Measurements from ENCODE around the gene PACSIN3.

- TF ChIP-seq CTCF (IDR thresholded peaks at IDR 0.05 in 4 of 5, conservative IDR thresholded peaks at IDR 0.05 in 1 of 5) (no peak), POLR2A (IDR thresholded peaks at IDR 0.05) (no peak)
Observed at GRCh38 chr11:47136921-47137320, 49.3 kb downstream of the PACSIN3 start.
